ENCODE results near the gene CD19. TPM values are rescaled to one million over a fixed set of nuclear protein-coding genes. Genes with fewer than 3 reads are reported as not detected.
A peak's percentile ranks its signal among the peaks of the same experiment; 100 is the strongest.

CD19 gene
- total and polyA plus RNA-seq, 10 of the 15 experiments (the other 5 are each of a cell fraction or from before 2014, with no cell fraction given): 1.2 to 125 (median 77.2) TPM

DNA sequence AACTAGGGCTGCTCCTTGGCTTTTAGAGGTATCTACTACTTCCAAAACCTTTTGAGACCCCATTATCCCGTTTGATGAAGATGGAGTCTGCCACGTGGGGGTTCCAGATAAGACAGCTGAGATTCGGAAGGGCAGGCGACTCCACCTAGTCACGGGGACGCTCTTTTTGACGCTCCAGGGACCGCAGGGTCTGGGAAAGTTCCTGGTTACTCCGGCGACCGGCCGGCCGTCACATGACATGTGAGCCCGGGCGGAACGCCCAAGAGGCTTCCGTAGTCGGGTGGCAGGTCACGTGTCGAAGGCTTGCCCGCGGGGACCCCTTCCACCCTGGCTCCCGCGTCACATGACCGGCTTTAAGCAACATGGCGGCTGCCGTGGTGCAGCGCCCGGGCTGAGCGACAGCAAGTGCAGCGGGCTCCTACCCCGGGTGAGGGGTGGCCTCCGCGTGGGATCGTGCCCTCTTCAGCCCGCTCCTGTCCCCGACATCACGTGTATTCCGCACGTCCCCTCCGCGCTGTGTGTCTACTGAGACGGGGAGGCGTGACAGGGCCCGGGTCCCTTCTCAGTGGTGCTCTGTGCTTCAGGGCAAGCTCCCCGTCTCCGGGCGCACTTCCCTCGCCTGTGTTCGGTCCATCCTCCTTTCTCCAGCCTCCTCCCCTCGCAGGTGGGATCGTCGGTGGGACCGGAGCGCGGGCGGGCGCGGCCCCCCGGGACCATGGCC lies 42.8 kb downstream of the CD19 start, which contains the start of gene SPNS1 (continued):
- TF ChIP-seq ESRRA (IDR thresholded peaks at IDR 0.05; ENCODE audit: low read length) (no peak), CREM (IDR thresholded peaks at IDR 0.05; ENCODE audit: low read depth) (peak; percentile 80), SPI1 (IDR thresholded peaks at IDR 0.05; ENCODE audit: borderline replicate concordance, insufficient read depth, low read depth, low read length) (0 out of 2 replicates have a peak, but pooled peaks have one; percentile 9), ZNF274 (IDR thresholded peaks at IDR 0.05; ENCODE audit: insufficient read depth, insufficient read length) (no peak), IKZF2 (IDR thresholded peaks at IDR 0.05) (peak; percentile 70 to 77; a peak in 3 of 4 replicates), NFXL1 (IDR thresholded peaks at IDR 0.05; ENCODE audit: borderline replicate concordance) (no peak), ZSCAN29 (IDR thresholded peaks at IDR 0.05) (no peak), POLR2A (IDR thresholded peaks at IDR 0.05; ENCODE audit: low read depth, low read length) (peak; percentile 92), SRF (IDR thresholded peaks at IDR 0.05; ENCODE audit: low read depth in 2 of 2, low read length in 2 of 2) (0 out of 4 replicates have a peak, but pooled peaks of 1 of the 2 experiments have one; percentile 49), CHD2 (IDR thresholded peaks at IDR 0.05; ENCODE audit: borderline replicate concordance, low read depth, low read length) (peak; percentile 73; the same call in 1 of the 2 replicates), KDM1A (IDR thresholded peaks at IDR 0.05; ENCODE audit: borderline replicate concordance) (no peak), RBBP5 (conservative IDR thresholded peaks at IDR 0.05) (no peak), SUPT20H (IDR thresholded peaks at IDR 0.05; ENCODE audit: borderline replicate concordance, control insufficient read depth, low read depth, low read length) (no peak), BACH1 (IDR thresholded peaks at IDR 0.05; ENCODE audit: borderline replicate concordance) (peak; percentile 50; the same call in 1 of the 2 replicates), EGR1 (IDR thresholded peaks at IDR 0.05; ENCODE audit: borderline replicate concordance in 1 of 2, low read depth in 2 of 2, low read length in 2 of 2) (no peak; a peak in 1 of 3 replicates), YBX1 (IDR thresholded peaks at IDR 0.05) (no peak)
- TF ChIP-seq, protein P1, sequence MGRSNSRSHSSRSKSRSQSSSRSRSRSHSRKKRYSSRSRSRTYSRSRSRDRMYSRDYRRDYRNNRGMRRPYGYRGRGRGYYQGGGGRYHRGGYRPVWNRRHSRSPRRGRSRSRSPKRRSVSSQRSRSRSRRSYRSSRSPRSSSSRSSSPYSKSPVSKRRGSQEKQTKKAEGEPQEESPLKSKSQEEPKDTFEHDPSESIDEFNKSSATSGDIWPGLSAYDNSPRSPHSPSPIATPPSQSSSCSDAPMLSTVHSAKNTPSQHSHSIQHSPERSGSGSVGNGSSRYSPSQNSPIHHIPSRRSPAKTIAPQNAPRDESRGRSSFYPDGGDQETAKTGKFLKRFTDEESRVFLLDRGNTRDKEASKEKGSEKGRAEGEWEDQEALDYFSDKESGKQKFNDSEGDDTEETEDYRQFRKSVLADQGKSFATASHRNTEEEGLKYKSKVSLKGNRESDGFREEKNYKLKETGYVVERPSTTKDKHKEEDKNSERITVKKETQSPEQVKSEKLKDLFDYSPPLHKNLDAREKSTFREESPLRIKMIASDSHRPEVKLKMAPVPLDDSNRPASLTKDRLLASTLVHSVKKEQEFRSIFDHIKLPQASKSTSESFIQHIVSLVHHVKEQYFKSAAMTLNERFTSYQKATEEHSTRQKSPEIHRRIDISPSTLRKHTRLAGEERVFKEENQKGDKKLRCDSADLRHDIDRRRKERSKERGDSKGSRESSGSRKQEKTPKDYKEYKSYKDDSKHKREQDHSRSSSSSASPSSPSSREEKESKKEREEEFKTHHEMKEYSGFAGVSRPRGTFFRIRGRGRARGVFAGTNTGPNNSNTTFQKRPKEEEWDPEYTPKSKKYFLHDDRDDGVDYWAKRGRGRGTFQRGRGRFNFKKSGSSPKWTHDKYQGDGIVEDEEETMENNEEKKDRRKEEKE (IDR thresholded peaks at IDR 0.05): no peak
- TF ChIP-seq, protein P2, sequence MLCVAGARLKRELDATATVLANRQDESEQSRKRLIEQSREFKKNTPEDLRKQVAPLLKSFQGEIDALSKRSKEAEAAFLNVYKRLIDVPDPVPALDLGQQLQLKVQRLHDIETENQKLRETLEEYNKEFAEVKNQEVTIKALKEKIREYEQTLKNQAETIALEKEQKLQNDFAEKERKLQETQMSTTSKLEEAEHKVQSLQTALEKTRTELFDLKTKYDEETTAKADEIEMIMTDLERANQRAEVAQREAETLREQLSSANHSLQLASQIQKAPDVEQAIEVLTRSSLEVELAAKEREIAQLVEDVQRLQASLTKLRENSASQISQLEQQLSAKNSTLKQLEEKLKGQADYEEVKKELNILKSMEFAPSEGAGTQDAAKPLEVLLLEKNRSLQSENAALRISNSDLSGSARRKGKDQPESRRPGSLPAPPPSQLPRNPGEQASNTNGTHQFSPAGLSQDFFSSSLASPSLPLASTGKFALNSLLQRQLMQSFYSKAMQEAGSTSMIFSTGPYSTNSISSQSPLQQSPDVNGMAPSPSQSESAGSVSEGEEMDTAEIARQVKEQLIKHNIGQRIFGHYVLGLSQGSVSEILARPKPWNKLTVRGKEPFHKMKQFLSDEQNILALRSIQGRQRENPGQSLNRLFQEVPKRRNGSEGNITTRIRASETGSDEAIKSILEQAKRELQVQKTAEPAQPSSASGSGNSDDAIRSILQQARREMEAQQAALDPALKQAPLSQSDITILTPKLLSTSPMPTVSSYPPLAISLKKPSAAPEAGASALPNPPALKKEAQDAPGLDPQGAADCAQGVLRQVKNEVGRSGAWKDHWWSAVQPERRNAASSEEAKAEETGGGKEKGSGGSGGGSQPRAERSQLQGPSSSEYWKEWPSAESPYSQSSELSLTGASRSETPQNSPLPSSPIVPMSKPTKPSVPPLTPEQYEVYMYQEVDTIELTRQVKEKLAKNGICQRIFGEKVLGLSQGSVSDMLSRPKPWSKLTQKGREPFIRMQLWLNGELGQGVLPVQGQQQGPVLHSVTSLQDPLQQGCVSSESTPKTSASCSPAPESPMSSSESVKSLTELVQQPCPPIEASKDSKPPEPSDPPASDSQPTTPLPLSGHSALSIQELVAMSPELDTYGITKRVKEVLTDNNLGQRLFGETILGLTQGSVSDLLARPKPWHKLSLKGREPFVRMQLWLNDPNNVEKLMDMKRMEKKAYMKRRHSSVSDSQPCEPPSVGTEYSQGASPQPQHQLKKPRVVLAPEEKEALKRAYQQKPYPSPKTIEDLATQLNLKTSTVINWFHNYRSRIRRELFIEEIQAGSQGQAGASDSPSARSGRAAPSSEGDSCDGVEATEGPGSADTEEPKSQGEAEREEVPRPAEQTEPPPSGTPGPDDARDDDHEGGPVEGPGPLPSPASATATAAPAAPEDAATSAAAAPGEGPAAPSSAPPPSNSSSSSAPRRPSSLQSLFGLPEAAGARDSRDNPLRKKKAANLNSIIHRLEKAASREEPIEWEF (IDR thresholded peaks at IDR 0.05; ENCODE audit: insufficient replicate concordance, low read depth, low read length): no peak
- TF ChIP-seq, protein P3, sequence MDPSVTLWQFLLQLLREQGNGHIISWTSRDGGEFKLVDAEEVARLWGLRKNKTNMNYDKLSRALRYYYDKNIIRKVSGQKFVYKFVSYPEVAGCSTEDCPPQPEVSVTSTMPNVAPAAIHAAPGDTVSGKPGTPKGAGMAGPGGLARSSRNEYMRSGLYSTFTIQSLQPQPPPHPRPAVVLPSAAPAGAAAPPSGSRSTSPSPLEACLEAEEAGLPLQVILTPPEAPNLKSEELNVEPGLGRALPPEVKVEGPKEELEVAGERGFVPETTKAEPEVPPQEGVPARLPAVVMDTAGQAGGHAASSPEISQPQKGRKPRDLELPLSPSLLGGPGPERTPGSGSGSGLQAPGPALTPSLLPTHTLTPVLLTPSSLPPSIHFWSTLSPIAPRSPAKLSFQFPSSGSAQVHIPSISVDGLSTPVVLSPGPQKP (IDR thresholded peaks at IDR 0.05; ENCODE audit: low read depth, low read length): peak; percentile 49

All from GM12878 (cell line).